GM23248 (cell line): ENCODE data around the gene MSL3B.

ENCODE experiments used
- DNase-seq: peaks from one replicate; pipeline ENCODE4 v3.0.0-alpha.2; 2015
- H2AFZ ChIP-seq: fragments of 200-600 bp; sonication (generic); 2 replicates; pipeline ENCODE4 v1.6.1; 2016; ENCODE audit warnings: antibody characterized with exemption
- H3F3A ChIP-seq: fragments of 200-600 bp; sonication (generic); 2 replicates; pipeline ENCODE4 v1.6.1; 2016; ENCODE audit warnings: mild to moderate bottlenecking, antibody characterized with exemption, mixed run types; ENCODE audit not compliant: insufficient read depth
- H3K27ac ChIP-seq: fragments of 200-600 bp; sonication (generic); 2 replicates; pipeline ENCODE4 v1.5.1; 2016; ENCODE audit warnings: mild to moderate bottlenecking
- H3K27me3 ChIP-seq: fragments of 200-600 bp; sonication (generic); replicated peaks from 2 replicates; pipeline ENCODE4 v1.6.1; 2016; ENCODE audit warnings: mild to moderate bottlenecking; ENCODE audit not compliant: insufficient read depth
- H3K36me3 ChIP-seq: fragments of 200-600 bp; sonication (generic); 2 replicates; pipeline ENCODE4 v1.6.1; 2016; ENCODE audit warnings: low read depth, mild to moderate bottlenecking
- H3K4me1 ChIP-seq: fragments of 200-600 bp; sonication (generic); 2 replicates; pipeline ENCODE4 v1.6.1; 2016; ENCODE audit warnings: mild to moderate bottlenecking; ENCODE audit not compliant: insufficient read depth
- H3K4me2 ChIP-seq: fragments of 200-600 bp; sonication (generic); one replicate; pipeline ENCODE4 v1.6.1; 2016; ENCODE audit warnings: mild to moderate bottlenecking; ENCODE audit not compliant: unreplicated experiment
- H3K4me3 ChIP-seq: fragments of 200-600 bp; sonication (generic); 2 replicates; pipeline ENCODE4 v1.5.1; 2016; ENCODE audit warnings: mild to moderate bottlenecking
- H3K79me2 ChIP-seq: fragments of 200-600 bp; sonication (generic); 2 replicates; pipeline ENCODE4 v1.6.1; 2016; ENCODE audit warnings: mild to moderate bottlenecking; ENCODE audit not compliant: insufficient read depth
- H3K9ac ChIP-seq: fragments of 200-600 bp; sonication (generic); 2 replicates; pipeline ENCODE4 v1.6.1; 2016; ENCODE audit warnings: mild to moderate bottlenecking
- H3K9me2 ChIP-seq: fragments of 200-600 bp; sonication (generic); 2 replicates; pipeline ENCODE4 v1.6.1; 2016; ENCODE audit warnings: mixed run types, mild to moderate bottlenecking, moderate library complexity; ENCODE audit not compliant: insufficient read depth
- H3K9me3 ChIP-seq: fragments of 200-600 bp; sonication (generic); one replicate; pipeline ENCODE4 v1.6.1; 2017; ENCODE audit warnings: low read depth
- H4K20me1 ChIP-seq: fragments of 200-600 bp; sonication (generic); 2 replicates; pipeline ENCODE4 v1.6.0; 2016; ENCODE audit not compliant: insufficient read depth
- EZH2 ChIP-seq: fragments of 200-600 bp; sonication (generic); IDR thresholded peaks from 2 replicates; pipeline ENCODE4 v1.6.1; 2018; ENCODE audit warnings: antibody characterized with exemption, mild to moderate bottlenecking; ENCODE audit not compliant: insufficient read depth, poor library complexity, severe bottlenecking
- EZH2phosphoT487 ChIP-seq: fragments of 200-600 bp; sonication (generic); IDR thresholded peaks from 2 replicates; pipeline ENCODE4 v1.6.1; 2018; ENCODE audit warnings: antibody characterized with exemption, moderate library complexity, mild to moderate bottlenecking, low read depth; ENCODE audit not compliant: insufficient read depth
- WGBS, 2 experiments: methylation state at CpG; one replicate each; pipeline ENCODE4 v1.1.6; 2015 to 2017; ENCODE audit warnings: low lambda C conversion rate in 2 of 2, low coverage in 1 of 2; ENCODE audit errors: missing lambda C conversion rate in 2 of 2; 5-methylcytosine and 5-hydroxymethylcytosine counted together
- in situ Hi-C: fragments of 300-500 bp; cut with MboI; formaldehyde crosslinking; loops from 2 replicates; pipeline ENCODE4 v1.15.0; 2020

MSL3B gene

GRCh38 chr2:233823731-233824121 is 44.5 kb downstream of the MSL3B start:
- TF ChIP-seq EZH2 = no peak
- no peak for TF ChIP-seq EZH2phosphoT487
- Histone ChIP-seq H2AFZ (no peak overlapping the region), H3K79me2 (no peaks in the 10 kb centered on the region), H3K9me3 (no peaks in the 10 kb centered on the region), H3K9me2 (no peaks in the 10 kb centered on the region), H3K36me3 (no peaks in the 10 kb centered on the region), H3K4me3 (no peak overlapping the region), H3K9ac (no peak overlapping the region), H4K20me1 (no peaks in the 10 kb centered on the region), H3K27me3 (peaks cover 19% of the 10 kb centered on the region), H3K4me2 (no peak overlapping the region), H3F3A (no peaks in the 10 kb centered on the region), H3K4me1 (no peaks in the 10 kb centered on the region), H3K27ac (no peak overlapping the region)
- in situ Hi-C loops = no loop called here
- DNase-seq = no peak
- WGBS, 2 experiments = 62 to 68% methylated on average over 7 to 8 of the region's 8 CpGs

- no peaks in the 10 kb centered on the region for H4K20me1 ChIP-seq
- no peak for TF ChIP-seq EZH2
- TF ChIP-seq EZH2phosphoT487 = no peak
- H3F3A ChIP-seq = no peaks in the 10 kb centered on the region
- H3K9me2 ChIP-seq = no peaks in the 10 kb centered on the region
- no peak overlapping the region for H3K4me3 ChIP-seq
- H3K79me2 ChIP-seq = no peaks in the 10 kb centered on the region
- in situ Hi-C loops = no loop called here
- 54 to 58% methylated on average over 22 to 25 of the region's 25 CpGs for WGBS, 2 experiments
- H3K4me2 ChIP-seq = no peak overlapping the region
- no peak overlapping the region for H2AFZ ChIP-seq
- H3K4me1 ChIP-seq = no peaks in the 10 kb centered on the region
- no peaks in the 10 kb centered on the region for H3K9me3 ChIP-seq
- peaks cover 19% of the 10 kb centered on the region for H3K27me3 ChIP-seq
- DNase-seq = no peak
- no peaks in the 10 kb centered on the region for H3K36me3 ChIP-seq
- H3K27ac ChIP-seq = no peak overlapping the region
- no peak overlapping the region for H3K9ac ChIP-seq
These were observed 45.1 kb downstream of the MSL3B start for GRCh38 chr2:233822781-233823730.

GRCh38 chr2:233822101-233822771 is 46.0 kb downstream of the MSL3B start:
- Histone ChIP-seq H3K9me2 (no peaks in the 10 kb centered on the region), H3K4me1 (no peaks in the 10 kb centered on the region), H3K36me3 (no peaks in the 10 kb centered on the region), H3K9me3 (no peaks in the 10 kb centered on the region), H3K4me3 (no peak overlapping the region), H3F3A (no peaks in the 10 kb centered on the region), H3K79me2 (no peaks in the 10 kb centered on the region), H2AFZ (no peak overlapping the region), H3K27me3 (peaks cover 19% of the 10 kb centered on the region), H3K9ac (no peak overlapping the region), H4K20me1 (no peaks in the 10 kb centered on the region), H3K27ac (no peak overlapping the region), H3K4me2 (no peak overlapping the region)
- in situ Hi-C loops = no loop called here
- no peak for DNase-seq
- WGBS, 2 experiments = 55 to 63% methylated on average over 19 to 21 of the region's 21 CpGs
- no peak for TF ChIP-seq EZH2
- TF ChIP-seq EZH2phosphoT487 = no peak

DNA sequence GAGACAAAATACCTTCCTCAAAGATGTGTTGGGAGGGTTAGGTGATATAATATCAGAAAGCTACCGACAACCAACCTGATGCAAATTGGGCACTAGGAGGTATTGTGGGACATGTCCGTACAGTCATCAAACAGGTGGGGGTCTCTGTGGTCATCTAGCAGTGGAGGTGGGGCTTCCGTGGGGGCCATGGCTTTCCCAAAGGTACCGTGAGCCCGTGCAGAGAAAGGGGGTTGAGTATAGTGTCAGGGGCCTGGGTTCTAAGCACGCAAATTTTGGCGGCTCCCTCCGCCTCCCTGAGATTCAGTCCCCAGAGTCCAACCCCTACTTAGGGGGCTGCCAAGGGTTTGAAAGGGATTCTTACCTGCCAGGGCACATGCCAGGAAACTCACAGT is 46.5 kb downstream of the MSL3B start:
- Histone ChIP-seq H3K9ac (no peak overlapping the region), H3K9me2 (no peaks in the 10 kb centered on the region), H3K4me1 (no peaks in the 10 kb centered on the region), H3K27ac (no peak overlapping the region), H3K4me2 (no peak overlapping the region), H3K27me3 (peaks cover 19% of the 10 kb centered on the region), H4K20me1 (no peaks in the 10 kb centered on the region), H2AFZ (no peak overlapping the region), H3K9me3 (no peaks in the 10 kb centered on the region), H3K4me3 (no peak overlapping the region), H3F3A (no peaks in the 10 kb centered on the region), H3K36me3 (no peaks in the 10 kb centered on the region), H3K79me2 (no peaks in the 10 kb centered on the region)
- no peak for DNase-seq
- TF ChIP-seq EZH2 (no peak), EZH2phosphoT487 (no peak)
- in situ Hi-C loops = no loop called here
- 59% methylated on average over 8 of the region's 8 CpGs for WGBS, 2 experiments
